Keratinocyte (primary cell): Measurements from ENCODE around the gene TWNK. TPM values are rescaled to one million over a fixed set of nuclear protein-coding genes. Genes with fewer than 3 reads are reported as not detected.

Source experiments
- DNase-seq: peaks from one replicate; pipeline ENCODE4 v3.0.0-alpha.2; 2011; ENCODE audit warnings: low read depth, missing footprints, low spot score
- FAIRE-seq: peaks from 2 replicates; lab custom pipeline; 2011; peaks lifted over from hg19 to GRCh38; lab: Jason Lieb, UNC
- H2AFZ ChIP-seq: 2 replicates; pipeline ENCODE4 v1.6.0; 2012; ENCODE audit warnings: low read length, control low read depth, inconsistent platforms; ENCODE audit not compliant: control insufficient read depth
- H3K27ac ChIP-seq: 2 replicates; pipeline ENCODE4 v1.5.1; 2011; ENCODE audit warnings: low read length; ENCODE audit not compliant: control insufficient read depth, insufficient read depth
- H3K27me3 ChIP-seq: 3 replicates; pipeline ENCODE4 v1.6.0; 2011; ENCODE audit warnings: low read length; ENCODE audit not compliant: control insufficient read depth, insufficient read depth; ENCODE audit errors: extremely low read depth
- H3K36me3 ChIP-seq, 2 experiments: 2 replicates in 1 of 2; 3 replicates in 1 of 2; pipeline ENCODE4 v1.5.1; 2011; ENCODE audit warnings: low read length in 2 of 2, mild to moderate bottlenecking in 1 of 2; ENCODE audit not compliant: control insufficient read depth in 2 of 2, insufficient read depth in 2 of 2; ENCODE audit errors: extremely low read depth in 1 of 2
- H3K4me1 ChIP-seq: 3 replicates; pipeline ENCODE4 v1.5.1; 2011; ENCODE audit warnings: low read length; ENCODE audit not compliant: control insufficient read depth, insufficient read depth; ENCODE audit errors: extremely low read depth
- H3K4me2 ChIP-seq: 3 replicates; pipeline ENCODE4 v1.6.0; 2011; ENCODE audit warnings: low read depth, low read length; ENCODE audit not compliant: control insufficient read depth, insufficient read depth; ENCODE audit errors: extremely low read depth
- H3K4me3 ChIP-seq, 3 experiments: fragments of 200-600 bp in 1 of 3; sonication (generic) in 1 of 3; 2 replicates in 2 of 3; 3 replicates in 1 of 3; pipeline ENCODE4 v1.5.1; 2011 to 2016; ENCODE audit warnings: low read length in 3 of 3, mild to moderate bottlenecking in 3 of 3, control low read depth in 2 of 3, inconsistent platforms in 1 of 3, low read depth in 1 of 3, mixed read lengths in 1 of 3, mixed run types in 1 of 3, moderate library complexity in 1 of 3; ENCODE audit not compliant: control insufficient read depth in 2 of 3, insufficient read depth in 2 of 3; ENCODE audit errors: extremely low read depth in 1 of 3
- H3K79me2 ChIP-seq: 2 replicates; pipeline ENCODE4 v1.6.0; 2012; ENCODE audit warnings: low read length; ENCODE audit not compliant: control insufficient read depth, insufficient read depth
- H3K9ac ChIP-seq: 3 replicates; pipeline ENCODE4 v1.6.0; 2011; ENCODE audit warnings: low read length; ENCODE audit not compliant: control insufficient read depth, insufficient read depth; ENCODE audit errors: extremely low read depth
- H3K9me1 ChIP-seq: 3 replicates; pipeline ENCODE4 v1.6.0; 2011; ENCODE audit warnings: low read length; ENCODE audit not compliant: control insufficient read depth, insufficient read depth; ENCODE audit errors: extremely low read depth
- H3K9me3 ChIP-seq: 2 replicates; pipeline ENCODE4 v1.5.1; 2012; ENCODE audit warnings: low read depth, low read length; ENCODE audit not compliant: control insufficient read depth
- H4K20me1 ChIP-seq: 3 replicates; pipeline ENCODE4 v1.6.0; 2011; ENCODE audit warnings: low read length; ENCODE audit not compliant: control insufficient read depth, insufficient read depth; ENCODE audit errors: extremely low read depth
- CTCF ChIP-seq, 3 experiments: IDR thresholded peaks in 1 of 3; conservative IDR thresholded peaks in 1 of 3; optimal IDR thresholded peaks in 1 of 3; 2 replicates in 2 of 3; 3 replicates in 1 of 3; pipeline versions ENCODE3 to v1.5.1; 2011; ENCODE audit warnings: low read length in 3 of 3, mild to moderate bottlenecking in 3 of 3, moderate library complexity in 2 of 3, control low read depth in 1 of 3, inconsistent platforms in 1 of 3; ENCODE audit not compliant: insufficient read depth in 2 of 3; ENCODE audit errors: extremely low read depth in 1 of 3
- EZH2 ChIP-seq: IDR thresholded peaks from one replicate; pipeline ENCODE4 v1.6.1; 2012; ENCODE audit warnings: inconsistent platforms, mild to moderate bottlenecking, low read length, moderate library complexity
- dilution Hi-C: fragments of 300-500 bp; cut with MboI; formaldehyde crosslinking; loops from one replicate; pipeline ENCODE4 v1.7.0; 2020; ENCODE audit warnings: low sequenced_read_pairs; ENCODE audit not compliant: extremely low pct_ligation_motif_present
- polyA plus RNA-seq, 5 experiments: library from polyadenylated mRNA; depleted of rRNA in 3 of 5; stranded (reverse) in 3 of 5; stranded (forward) in 1 of 5; unstranded in 1 of 5; fragments of >200 nt; gene quantifications; 1 replicate in 1 of 5; 2 replicates in 3 of 5; 3 replicates in 1 of 5; pipeline versions ENCODE4 v1.2.1 to v1.2.3, GENCODE V29; 2011 to 2012; ENCODE audit warnings: missing spikeins in 2 of 5, low read depth in 1 of 5, low replicate concordance in 1 of 5

Gene TWNK
- polyA plus RNA-seq, 1 donor (not counting 4 experiments of a cell fraction or from before 2014, with no cell fraction given): 12.9 TPM

- no peak for TF ChIP-seq EZH2
- no peak for TF ChIP-seq CTCF (optimal IDR thresholded peaks at IDR 0.05 in 1 of 3, IDR thresholded peaks at IDR 0.05 in 1 of 3, conservative IDR thresholded peaks at IDR 0.05 in 1 of 3; ENCODE audit: extremely low read depth in 1 of 3, insufficient read depth in 2 of 3, low read length in 3 of 3)
- H4K20me1 ChIP-seq: no peaks in the 10 kb centered on the region
- peaks cover 7% of the 10 kb centered on the region for H3K4me1 ChIP-seq
- H2AFZ ChIP-seq: no peak overlapping the region
- no peak overlapping the region for H3K27ac ChIP-seq
- dilution Hi-C loops: no loop called here
- no peaks in the 10 kb centered on the region for H3K27me3 ChIP-seq
- H3K9me3 ChIP-seq: no peaks in the 10 kb centered on the region
- no peak overlapping the region for H3K4me2 ChIP-seq
- DNase-seq (no peak), FAIRE-seq (no peak)
- no peaks in the 10 kb centered on the region for H3K9me1 ChIP-seq
- no peak overlapping the region for H3K4me3 ChIP-seq
- peaks cover 3% of the 10 kb centered on the region for H3K79me2 ChIP-seq
- H3K9ac ChIP-seq: no peak overlapping the region
- peaks cover 21 to 49% of the 10 kb centered on the region in 2 experiments for H3K36me3 ChIP-seq
Observed at GRCh38 chr10:101038484-101038883, 51.1 kb downstream of the TWNK start.

GRCh38 chr10:101040061-101040460 is 52.7 kb downstream of the TWNK start:
- Histone ChIP-seq H3K36me3 (peaks cover 15 to 43% of the 10 kb centered on the region in 2 experiments), H3K79me2 (no peaks in the 10 kb centered on the region), H4K20me1 (no peaks in the 10 kb centered on the region), H3K4me3 (no peak overlapping the region), H3K4me1 (peaks cover 9% of the 10 kb centered on the region), H3K4me2 (no peak overlapping the region), H3K9ac (no peak overlapping the region), H2AFZ (no peak overlapping the region), H3K27me3 (no peaks in the 10 kb centered on the region), H3K27ac (no peak overlapping the region), H3K9me3 (no peaks in the 10 kb centered on the region), H3K9me1 (no peaks in the 10 kb centered on the region)
- DNase-seq: no peak
- no peak for FAIRE-seq
- no peak for TF ChIP-seq CTCF (optimal IDR thresholded peaks at IDR 0.05 in 1 of 3, IDR thresholded peaks at IDR 0.05 in 1 of 3, conservative IDR thresholded peaks at IDR 0.05 in 1 of 3; ENCODE audit: extremely low read depth in 1 of 3, insufficient read depth in 2 of 3, low read length in 3 of 3)
- TF ChIP-seq EZH2: no peak
- dilution Hi-C loops: no loop called here
